Lower leg skin (tissue), 3 donors: Measurements from ENCODE around the gene TMEM231.

Experiments
- CTCF ChIP-seq, 3 donors: fragments of 450-650 bp; IDR thresholded peaks; one replicate each; pipeline ENCODE4 v1.5.1; 2016; ENCODE audit warnings: antibody characterized with exemption in 3 of 3, mild to moderate bottlenecking in 3 of 3, moderate library complexity in 2 of 3
- POLR2A ChIP-seq, 2 donors: fragments of 450-650 bp; IDR thresholded peaks; one replicate each; pipeline ENCODE4 v1.6.1; 2016 to 2017; ENCODE audit warnings: antibody characterized with exemption in 2 of 2, mild to moderate bottlenecking in 1 of 2, moderate library complexity in 1 of 2

- TF ChIP-seq CTCF (IDR thresholded peaks at IDR 0.05), result no peak
- no peak for TF ChIP-seq POLR2A (IDR thresholded peaks at IDR 0.05)
These were observed 41.8 kb downstream of the TMEM231 start for GRCh38 chr16:75514296-75514695.
